Measurements from ENCODE around the gene NANOS2. TPM values are rescaled to one million over a fixed set of nuclear protein-coding genes. Genes with fewer than 3 reads are reported as not detected.

NANOS2 gene
- total and polyA plus RNA-seq, 2 of the 13 experiments (the other 11 are each of a cell fraction or from before 2014, with no cell fraction given): not detected

DNA sequence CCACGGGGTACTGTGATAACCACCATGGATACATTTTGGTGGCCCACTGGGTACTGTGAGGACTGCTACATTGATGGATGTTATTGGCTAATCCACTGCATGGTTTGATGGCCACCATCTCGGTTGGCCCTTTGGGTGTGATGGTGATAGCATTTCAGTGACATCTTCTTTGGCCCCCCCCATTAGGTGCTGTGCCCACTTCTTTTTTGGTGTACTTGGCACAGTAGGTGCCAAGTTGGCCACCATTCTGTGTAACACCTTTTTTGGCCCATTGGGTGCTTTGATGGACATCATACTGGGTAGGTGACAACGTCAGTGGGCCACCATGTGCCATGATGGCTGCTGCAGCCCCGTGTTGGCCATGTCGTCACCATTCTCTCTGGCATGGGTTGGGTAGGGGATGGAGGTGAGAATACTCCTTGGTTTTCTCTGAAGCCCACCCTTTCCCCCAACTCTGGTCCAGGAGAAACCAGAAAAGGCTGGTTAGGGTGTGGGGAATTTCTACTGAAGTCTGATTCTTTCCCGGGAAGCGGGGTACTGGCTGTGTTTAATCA lies 41.3 kb downstream of the NANOS2 start (continued):
- no peak for TF ChIP-seq SP140L (CRISPR knock-in tag; IDR thresholded peaks at IDR 0.05; ENCODE audit: borderline replicate concordance)
- TF ChIP-seq SOX6 (IDR thresholded peaks at IDR 0.05): no peak
- no peak for TF ChIP-seq SOX6 (CRISPR knock-in tag; IDR thresholded peaks at IDR 0.05)
- TF ChIP-seq ZNF496 (CRISPR knock-in tag; IDR thresholded peaks at IDR 0.05; ENCODE audit: insufficient replicate concordance): no peak
- TF ChIP-seq, protein P1, sequence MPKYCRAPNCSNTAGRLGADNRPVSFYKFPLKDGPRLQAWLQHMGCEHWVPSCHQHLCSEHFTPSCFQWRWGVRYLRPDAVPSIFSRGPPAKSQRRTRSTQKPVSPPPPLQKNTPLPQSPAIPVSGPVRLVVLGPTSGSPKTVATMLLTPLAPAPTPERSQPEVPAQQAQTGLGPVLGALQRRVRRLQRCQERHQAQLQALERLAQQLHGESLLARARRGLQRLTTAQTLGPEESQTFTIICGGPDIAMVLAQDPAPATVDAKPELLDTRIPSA (CRISPR knock-in tag; IDR thresholded peaks at IDR 0.05; ENCODE audit: borderline replicate concordance): 0 out of 2 replicates have a peak, but pooled peaks have one; percentile 56
- no peak for TF ChIP-seq TOPORS (CRISPR knock-in tag; IDR thresholded peaks at IDR 0.05)
- TF ChIP-seq JARID2 (CRISPR knock-in tag; IDR thresholded peaks at IDR 0.05; ENCODE audit: insufficient replicate concordance): no peak
- no peak for TF ChIP-seq ZNF10 (CRISPR knock-in tag; IDR thresholded peaks at IDR 0.05; ENCODE audit: borderline replicate concordance, low read depth)
- no peak for TF ChIP-seq MAF1 (CRISPR knock-in tag; IDR thresholded peaks at IDR 0.05; ENCODE audit: borderline replicate concordance)
- no peak; the same call in 1 of the 2 replicates for TF ChIP-seq ZNF550 (CRISPR knock-in tag; IDR thresholded peaks at IDR 0.05; ENCODE audit: borderline replicate concordance)
- 0 out of 2 replicates have a peak, but pooled peaks have one; percentile 7 for TF ChIP-seq ZNF567 (CRISPR knock-in tag; IDR thresholded peaks at IDR 0.05; ENCODE audit: borderline replicate concordance)
- TF ChIP-seq GZF1 (CRISPR knock-in tag; IDR thresholded peaks at IDR 0.05): no peak
- TF ChIP-seq, protein P2, sequence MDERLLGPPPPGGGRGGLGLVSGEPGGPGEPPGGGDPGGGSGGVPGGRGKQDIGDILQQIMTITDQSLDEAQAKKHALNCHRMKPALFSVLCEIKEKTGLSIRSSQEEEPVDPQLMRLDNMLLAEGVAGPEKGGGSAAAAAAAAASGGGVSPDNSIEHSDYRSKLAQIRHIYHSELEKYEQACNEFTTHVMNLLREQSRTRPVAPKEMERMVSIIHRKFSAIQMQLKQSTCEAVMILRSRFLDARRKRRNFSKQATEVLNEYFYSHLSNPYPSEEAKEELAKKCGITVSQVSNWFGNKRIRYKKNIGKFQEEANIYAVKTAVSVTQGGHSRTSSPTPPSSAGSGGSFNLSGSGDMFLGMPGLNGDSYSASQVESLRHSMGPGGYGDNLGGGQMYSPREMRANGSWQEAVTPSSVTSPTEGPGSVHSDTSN (CRISPR knock-in tag; IDR thresholded peaks at IDR 0.05): no peak
- TF ChIP-seq ZSCAN22 (CRISPR knock-in tag; IDR thresholded peaks at IDR 0.05): no peak
- no peak for TF ChIP-seq NCOA5 (CRISPR knock-in tag; IDR thresholded peaks at IDR 0.05)
- TF ChIP-seq, protein P3, sequence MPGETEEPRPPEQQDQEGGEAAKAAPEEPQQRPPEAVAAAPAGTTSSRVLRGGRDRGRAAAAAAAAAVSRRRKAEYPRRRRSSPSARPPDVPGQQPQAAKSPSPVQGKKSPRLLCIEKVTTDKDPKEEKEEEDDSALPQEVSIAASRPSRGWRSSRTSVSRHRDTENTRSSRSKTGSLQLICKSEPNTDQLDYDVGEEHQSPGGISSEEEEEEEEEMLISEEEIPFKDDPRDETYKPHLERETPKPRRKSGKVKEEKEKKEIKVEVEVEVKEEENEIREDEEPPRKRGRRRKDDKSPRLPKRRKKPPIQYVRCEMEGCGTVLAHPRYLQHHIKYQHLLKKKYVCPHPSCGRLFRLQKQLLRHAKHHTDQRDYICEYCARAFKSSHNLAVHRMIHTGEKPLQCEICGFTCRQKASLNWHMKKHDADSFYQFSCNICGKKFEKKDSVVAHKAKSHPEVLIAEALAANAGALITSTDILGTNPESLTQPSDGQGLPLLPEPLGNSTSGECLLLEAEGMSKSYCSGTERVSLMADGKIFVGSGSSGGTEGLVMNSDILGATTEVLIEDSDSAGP (CRISPR knock-in tag; IDR thresholded peaks at IDR 0.05; ENCODE audit: borderline replicate concordance): no peak
- no peak for TF ChIP-seq HDAC6 (IDR thresholded peaks at IDR 0.05; ENCODE audit: low read depth, low read length)
- TF ChIP-seq ZNF274 (CRISPR knock-in tag; IDR thresholded peaks at IDR 0.05): no peak
- no peak for TF ChIP-seq HHEX (CRISPR knock-in tag; IDR thresholded peaks at IDR 0.05)
- TF ChIP-seq ZNF564 (CRISPR knock-in tag; IDR thresholded peaks at IDR 0.05): no peak
- TF ChIP-seq SKI (IDR thresholded peaks at IDR 0.05; ENCODE audit: partially characterized antibody): no peak
- no peak for TF ChIP-seq RXRA (CRISPR knock-in tag; IDR thresholded peaks at IDR 0.05)
- TF ChIP-seq SMARCC2 (IDR thresholded peaks at IDR 0.05): no peak
- TF ChIP-seq, protein P4, sequence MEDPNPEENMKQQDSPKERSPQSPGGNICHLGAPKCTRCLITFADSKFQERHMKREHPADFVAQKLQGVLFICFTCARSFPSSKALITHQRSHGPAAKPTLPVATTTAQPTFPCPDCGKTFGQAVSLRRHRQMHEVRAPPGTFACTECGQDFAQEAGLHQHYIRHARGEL (CRISPR knock-in tag; IDR thresholded peaks at IDR 0.05): no peak
- TF ChIP-seq, protein P5, sequence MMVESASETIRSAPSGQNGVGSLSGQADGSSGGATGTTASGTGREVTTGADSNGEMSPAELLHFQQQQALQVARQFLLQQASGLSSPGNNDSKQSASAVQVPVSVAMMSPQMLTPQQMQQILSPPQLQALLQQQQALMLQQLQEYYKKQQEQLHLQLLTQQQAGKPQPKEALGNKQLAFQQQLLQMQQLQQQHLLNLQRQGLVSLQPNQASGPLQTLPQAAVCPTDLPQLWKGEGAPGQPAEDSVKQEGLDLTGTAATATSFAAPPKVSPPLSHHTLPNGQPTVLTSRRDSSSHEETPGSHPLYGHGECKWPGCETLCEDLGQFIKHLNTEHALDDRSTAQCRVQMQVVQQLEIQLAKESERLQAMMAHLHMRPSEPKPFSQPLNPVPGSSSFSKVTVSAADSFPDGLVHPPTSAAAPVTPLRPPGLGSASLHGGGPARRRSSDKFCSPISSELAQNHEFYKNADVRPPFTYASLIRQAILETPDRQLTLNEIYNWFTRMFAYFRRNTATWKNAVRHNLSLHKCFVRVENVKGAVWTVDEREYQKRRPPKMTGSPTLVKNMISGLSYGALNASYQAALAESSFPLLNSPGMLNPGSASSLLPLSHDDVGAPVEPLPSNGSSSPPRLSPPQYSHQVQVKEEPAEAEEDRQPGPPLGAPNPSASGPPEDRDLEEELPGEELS (CRISPR knock-in tag; IDR thresholded peaks at IDR 0.05): no peak
- TF ChIP-seq ZNF460 (CRISPR knock-in tag; IDR thresholded peaks at IDR 0.05; ENCODE audit: borderline replicate concordance): no peak
- no peak for TF ChIP-seq ZBTB38 (CRISPR knock-in tag; IDR thresholded peaks at IDR 0.05)

Measured in HepG2 (cell line).